H1 (cell line): ENCODE measurements around the gene MEGF11. TPM values are rescaled to one million over a fixed set of nuclear protein-coding genes. Genes with fewer than 3 reads are reported as not detected.

Experiments
- BRCA1 ChIP-seq: IDR thresholded peaks from 2 replicates; pipeline ENCODE4 v1.6.1; 2012; ENCODE audit warnings: low read depth, low read length, improper control_type of control experiment
- CBX5 ChIP-seq: fragments of 300-800, 300-1000 bp; sonication (generic); IDR thresholded peaks from 2 replicates; pipeline ENCODE4 v1.7.1; 2016; ENCODE audit warnings: antibody characterized with exemption, low read length, low read depth
- CHD1 ChIP-seq: IDR thresholded peaks from 2 replicates; pipeline ENCODE4 v1.6.1; 2012; ENCODE audit warnings: low read depth, low read length, improper control_type of control experiment
- CHD2 ChIP-seq: IDR thresholded peaks from 2 replicates; pipeline ENCODE4 v1.6.1; 2012; ENCODE audit warnings: low read length, improper control_type of control experiment
- CREB1 ChIP-seq: IDR thresholded peaks from 2 replicates; pipeline ENCODE4 v1.6.1; 2012; ENCODE audit warnings: inconsistent platforms
- E2F6 ChIP-seq: IDR thresholded peaks from 2 replicates; pipeline ENCODE4 v1.6.1; 2012; ENCODE audit warnings: inconsistent platforms
- EGR1 ChIP-seq: IDR thresholded peaks from 2 replicates; pipeline ENCODE4 v1.6.1; 2011; ENCODE audit warnings: low read depth, low read length, borderline replicate concordance
- GTF2F1 ChIP-seq: IDR thresholded peaks from 2 replicates; pipeline ENCODE4 v1.6.1; 2012; ENCODE audit warnings: low read depth, low read length, improper control_type of control experiment, borderline replicate concordance
- HDAC2 ChIP-seq, 2 experiments: fragments of 300-600 bp in 1 of 2; sonication (generic) in 1 of 2; IDR thresholded peaks; 2 replicates each; pipeline ENCODE4 v1.6.1; 2011 to 2012; ENCODE audit warnings: low read depth in 2 of 2, low read length in 2 of 2, mild to moderate bottlenecking in 2 of 2, moderate library complexity in 2 of 2, borderline replicate concordance in 1 of 2, inconsistent platforms in 1 of 2
- JUND ChIP-seq: IDR thresholded peaks from 2 replicates; pipeline ENCODE4 v1.6.1; 2011; ENCODE audit warnings: mild to moderate bottlenecking, improper control_type of control experiment, low read length
- KDM5A ChIP-seq: fragments of 200-600 bp; IDR thresholded peaks from 2 replicates; pipeline ENCODE4 v1.7.1; 2012; ENCODE audit warnings: mild to moderate bottlenecking, low read length, inconsistent platforms, mixed read lengths
- MAX ChIP-seq: IDR thresholded peaks from 2 replicates; pipeline ENCODE4 v1.6.1; 2012; ENCODE audit warnings: inconsistent platforms
- POLR2A ChIP-seq, 2 experiments: IDR thresholded peaks; 1 replicate in 1 of 2; 2 replicates in 1 of 2; pipeline ENCODE4 v1.6.1; 2011; ENCODE audit warnings: low read depth in 2 of 2, low read length in 2 of 2, mild to moderate bottlenecking in 2 of 2; ENCODE audit errors: control extremely low read depth in 1 of 2
- RBBP5 ChIP-seq: IDR thresholded peaks from 2 replicates; pipeline ENCODE4 v1.7.1; 2012; ENCODE audit warnings: low read depth, mild to moderate bottlenecking, inconsistent platforms, low read length, moderate library complexity, borderline replicate concordance
- RNF2 ChIP-seq: fragments of 200-900, 300-1000 bp; sonication (generic); IDR thresholded peaks from 2 replicates; pipeline ENCODE4 v1.7.1; 2016; ENCODE audit warnings: borderline replicate concordance, low read depth, mild to moderate bottlenecking, antibody characterized with exemption, low read length; ENCODE audit not compliant: poor library complexity, severe bottlenecking; ENCODE audit errors: missing control alignments
- RXRA ChIP-seq: IDR thresholded peaks from 2 replicates; pipeline ENCODE4 v1.6.1; 2011; ENCODE audit warnings: low read depth, mild to moderate bottlenecking, low read length, moderate library complexity; ENCODE audit not compliant: insufficient read depth
- SAP30 ChIP-seq: fragments of 300-600 bp; sonication (generic); IDR thresholded peaks from 2 replicates; pipeline ENCODE4 v1.7.1; 2012; ENCODE audit warnings: low read length, moderate library complexity, mild to moderate bottlenecking, inconsistent platforms; ENCODE audit not compliant: insufficient read depth, insufficient replicate concordance
- SIN3A ChIP-seq, 2 experiments: IDR thresholded peaks in 1 of 2; conservative IDR thresholded peaks in 1 of 2; 2 replicates each; pipeline ENCODE4 v1.6.1; 2011 to 2012; ENCODE audit warnings: low read length in 2 of 2, improper control_type of control experiment in 1 of 2, low read depth in 1 of 2, mild to moderate bottlenecking in 1 of 2
- SIRT6 ChIP-seq: IDR thresholded peaks from one replicate; pipeline ENCODE4 v1.7.1; 2012; ENCODE audit warnings: low read length, inconsistent platforms
- TBP ChIP-seq: IDR thresholded peaks from 2 replicates; pipeline ENCODE4 v1.6.1; 2011; ENCODE audit warnings: low read depth, low read length, improper control_type of control experiment
- YY1 ChIP-seq: IDR thresholded peaks from 2 replicates; pipeline ENCODE4 v1.6.1; 2011; ENCODE audit warnings: low read depth, mild to moderate bottlenecking, low read length
- polyA plus RNA-seq, 7 experiments: library from polyadenylated mRNA; depleted of rRNA in 3 of 7; stranded (reverse) in 5 of 7; unstranded in 2 of 7; fragments of >200 nt in 5 of 7; fragments of 200-250 nt in 2 of 7; gene quantifications; 1 replicate in 5 of 7; 2 replicates in 1 of 7; 4 replicates in 1 of 7; pipeline versions ENCODE4 v1.2.1 to v1.2.3, GENCODE V29; 2011 to 2013; ENCODE audit warnings: missing spikeins in 2 of 7, mixed read lengths in 2 of 7
- total RNA-seq: library from RNA; stranded (reverse); fragmentation: NEBNext Ultra II Directional; extraction: Animal tissue kit (Norgen Biotek cat#: 25700); gene quantifications from 2 replicates; pipeline ENCODE4 v1.2.1, GENCODE V29; 2021
- TF ChIP-seq, protein P1 (sequence below): IDR thresholded peaks from 2 replicates; pipeline ENCODE4 v1.6.1; 2012; ENCODE audit warnings: low read length, inconsistent platforms

The MEGF11 gene
- total and polyA plus RNA-seq, 2 of the 8 experiments (the other 6 are each of a cell fraction or from before 2014, with no cell fraction given) = 4.4 to 4.8 TPM

DNA sequence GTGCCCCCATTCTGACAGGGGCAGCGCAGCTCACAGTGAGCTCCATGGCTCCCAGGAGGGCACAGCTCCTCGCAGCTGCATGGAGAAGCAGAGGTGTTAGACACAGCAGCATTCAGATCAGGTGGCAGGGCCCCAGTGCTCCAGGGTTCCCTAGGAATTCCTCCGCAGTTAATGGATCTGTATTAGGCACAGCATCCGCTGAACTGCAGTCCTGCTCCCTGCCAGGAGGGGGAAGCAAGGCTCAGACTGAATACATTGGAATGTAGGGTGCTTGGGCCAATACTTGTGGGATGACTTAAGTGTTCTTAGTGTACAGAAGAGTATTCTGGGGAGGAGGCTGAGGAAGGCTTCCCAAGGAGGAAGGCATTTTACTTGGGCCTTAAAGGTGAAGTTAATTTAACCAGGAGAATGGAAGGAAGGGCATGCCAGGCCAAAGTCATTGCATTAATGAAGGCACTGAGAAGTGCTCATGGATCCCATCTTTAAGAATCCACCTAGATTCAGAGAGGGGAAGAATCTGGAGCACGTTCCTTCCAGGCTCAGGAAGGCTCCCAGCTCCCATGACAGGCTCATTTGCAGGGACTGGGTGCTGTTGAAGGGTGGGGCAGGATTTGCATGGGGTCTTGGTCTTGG is 272.6 kb downstream of the MEGF11 start (continued):
- TF ChIP-seq BRCA1 = no peak
- TF ChIP-seq SAP30 = no peak
- TF ChIP-seq SIN3A (conservative IDR thresholded peaks at IDR 0.05 in 1 of 2, IDR thresholded peaks at IDR 0.05 in 1 of 2; ENCODE audit: low read depth in 1 of 2, low read length in 2 of 2) = 0 out of 4 replicates have a peak, but pooled peaks of 1 of the 2 experiments have one; percentile 35
- TF ChIP-seq KDM5A = no peak
- no peak for TF ChIP-seq RXRA
- TF ChIP-seq CHD2 = no peak
- TF ChIP-seq YY1 = 0 out of 2 replicates have a peak, but pooled peaks have one; percentile 15
- no peak for TF ChIP-seq CREB1
- TF ChIP-seq TBP = no peak
- no peak for TF ChIP-seq EGR1
- TF ChIP-seq, protein P1, sequence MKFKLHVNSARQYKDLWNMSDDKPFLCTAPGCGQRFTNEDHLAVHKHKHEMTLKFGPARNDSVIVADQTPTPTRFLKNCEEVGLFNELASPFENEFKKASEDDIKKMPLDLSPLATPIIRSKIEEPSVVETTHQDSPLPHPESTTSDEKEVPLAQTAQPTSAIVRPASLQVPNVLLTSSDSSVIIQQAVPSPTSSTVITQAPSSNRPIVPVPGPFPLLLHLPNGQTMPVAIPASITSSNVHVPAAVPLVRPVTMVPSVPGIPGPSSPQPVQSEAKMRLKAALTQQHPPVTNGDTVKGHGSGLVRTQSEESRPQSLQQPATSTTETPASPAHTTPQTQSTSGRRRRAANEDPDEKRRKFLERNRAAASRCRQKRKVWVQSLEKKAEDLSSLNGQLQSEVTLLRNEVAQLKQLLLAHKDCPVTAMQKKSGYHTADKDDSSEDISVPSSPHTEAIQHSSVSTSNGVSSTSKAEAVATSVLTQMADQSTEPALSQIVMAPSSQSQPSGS = peak; percentile 42; the same call in 1 of the 2 replicates
- peak; percentile 63; the same call in 1 of the 2 replicates for TF ChIP-seq MAX
- no peak for TF ChIP-seq JUND
- no peak for TF ChIP-seq GTF2F1
- no peak for TF ChIP-seq RNF2
- no peak for TF ChIP-seq CBX5
- peak; percentile 44; the same call in 1 of the 2 replicates for TF ChIP-seq E2F6
- TF ChIP-seq POLR2A (IDR thresholded peaks at IDR 0.05; ENCODE audit: control extremely low read depth in 1 of 2, low read depth in 2 of 2, low read length in 2 of 2) = no peak
- TF ChIP-seq CHD1 = no peak
- 0 out of 4 replicates have a peak, but pooled peaks of 1 of the 2 experiments have one; percentile 29 for TF ChIP-seq HDAC2 (IDR thresholded peaks at IDR 0.05; ENCODE audit: borderline replicate concordance in 1 of 2, low read depth in 2 of 2, low read length in 2 of 2)
- TF ChIP-seq RBBP5 = no peak
- no peak for TF ChIP-seq SIRT6
